Stimulated activated naive B cell treated with anti-CD40 and anti-IgM and Interleukin-4, amounts not matched to agents 10 μg/mL and 1 μg/mL and 100 μg/mL, for 72 hours (primary cell): Measurements from ENCODE around the gene STRIP1.
"Not testable (repeated sequence)": the region's sequence is repeated elsewhere in the genome, so short reads cannot be mapped to it uniquely, and the experiment has no call there.

Experiments used
- ATAC-seq, 2 donors: fragments of 150-1000 bp; cut with Tn5 transposase; replicated peaks; 2 replicates each; pipeline ENCODE4 v1.10.0; 2021; ENCODE audit warnings: moderate library complexity in 1 of 2
- DNase-seq: peaks from one replicate; pipeline ENCODE4 v3.0.0; 2021
- H3K27ac Mint-ChIP-seq: one replicate; pipeline ENCODE4 v1.8.0; 2022; ENCODE audit warnings: mild to moderate bottlenecking, mixed read lengths
- H3K27me3 Mint-ChIP-seq, 2 donors: one replicate each; pipeline ENCODE4 v1.8.0; 2022; ENCODE audit warnings: mixed read lengths in 2 of 2
- H3K36me3 Mint-ChIP-seq, 2 donors: one replicate each; pipeline ENCODE4 v1.8.0; 2022; ENCODE audit warnings: mixed read lengths in 2 of 2, mild to moderate bottlenecking in 1 of 2
- H3K4me1 Mint-ChIP-seq, 2 donors: one replicate each; pipeline ENCODE4 v1.8.0; 2022; ENCODE audit warnings: mixed read lengths in 2 of 2, mild to moderate bottlenecking in 1 of 2
- H3K4me3 Mint-ChIP-seq, 2 donors: one replicate each; pipeline ENCODE4 v1.8.0; 2022; ENCODE audit warnings: mild to moderate bottlenecking in 2 of 2, mixed read lengths in 2 of 2, moderate library complexity in 1 of 2
- H3K9me3 Mint-ChIP-seq, 2 donors: one replicate each; pipeline ENCODE4 v1.8.0; 2022; ENCODE audit warnings: mixed read lengths in 2 of 2, mild to moderate bottlenecking in 1 of 2

The STRIP1 gene

DNA sequence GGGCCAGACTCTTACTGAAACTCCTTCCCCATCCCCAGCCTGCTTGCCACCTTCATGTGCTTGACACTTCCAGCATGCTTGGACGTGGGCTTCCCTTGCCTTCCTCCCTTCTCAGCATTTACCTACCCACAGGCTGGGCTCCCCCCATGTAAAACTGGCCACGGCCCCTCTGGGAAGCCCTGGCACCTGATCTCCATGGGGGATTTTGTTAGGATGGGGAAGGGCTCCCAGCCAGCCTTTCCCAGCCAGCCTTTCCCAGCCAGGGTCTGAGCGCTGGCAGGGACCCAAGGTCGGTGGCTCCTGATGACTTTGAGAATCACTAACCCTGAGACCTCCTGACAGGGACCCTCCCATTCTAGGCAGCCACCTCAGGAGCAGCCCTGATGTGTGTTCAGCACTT lies 29.4 kb downstream of the STRIP1 start:
- peaks cover 28 to 42% of the 10 kb centered on the region in 2 donors for H3K27me3 Mint-ChIP-seq
- DNase-seq (no peak), ATAC-seq (no peak)
- no peak overlapping the region for H3K27ac Mint-ChIP-seq
- no peaks in the 10 kb centered on the region for H3K9me3 Mint-ChIP-seq
- no peak overlapping the region for H3K4me3 Mint-ChIP-seq
- peaks cover 29 to 47% of the 10 kb centered on the region in 2 donors for H3K36me3 Mint-ChIP-seq
- H3K4me1 Mint-ChIP-seq = peaks cover 10 to 13% of the 10 kb centered on the region in 2 donors

DNA sequence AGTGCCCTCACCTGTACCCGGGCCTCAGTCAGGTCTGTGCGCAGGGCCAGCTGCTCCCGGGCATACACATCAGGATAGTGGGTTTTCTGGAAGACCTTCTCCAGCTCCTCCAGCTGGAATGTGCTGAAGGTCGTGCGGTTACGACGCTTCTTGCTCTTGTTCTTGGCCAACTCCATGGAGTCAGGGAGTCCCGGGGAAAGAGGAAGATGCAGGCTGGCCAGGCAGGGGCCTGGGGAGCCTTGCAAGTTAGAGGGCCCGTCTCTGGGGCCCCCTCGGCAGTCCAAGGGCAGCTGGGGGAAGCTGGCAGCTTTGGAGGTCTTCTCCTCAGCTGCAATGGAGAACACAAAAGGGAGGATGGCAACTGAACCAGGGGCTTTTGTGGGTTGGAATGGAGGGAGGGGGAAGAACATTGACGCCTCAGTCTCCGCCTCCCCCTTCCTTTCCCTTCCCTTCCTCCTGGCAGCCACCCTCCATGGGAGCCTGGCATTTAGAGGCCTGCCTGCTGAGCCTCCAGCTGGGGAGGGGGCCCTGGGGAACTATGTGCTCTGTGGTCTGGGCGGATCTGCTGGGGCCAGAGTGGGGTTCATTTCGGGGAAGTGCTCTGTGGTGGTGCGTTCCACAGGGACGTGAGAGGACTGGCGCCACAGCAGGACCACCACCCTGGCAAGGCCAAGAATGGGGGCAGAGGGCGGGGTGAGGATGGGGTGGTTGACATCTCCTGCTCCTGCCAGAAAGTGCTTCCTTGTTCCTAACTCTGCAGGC lies 30.3 kb downstream of the STRIP1 start:
- no peaks in the 10 kb centered on the region for H3K9me3 Mint-ChIP-seq
- H3K27ac Mint-ChIP-seq = no peak overlapping the region
- H3K4me1 Mint-ChIP-seq = peaks cover 10 to 23% of the 10 kb centered on the region in 2 donors
- DNase-seq = no peak
- peaks cover 23 to 39% of the 10 kb centered on the region in 2 donors for H3K36me3 Mint-ChIP-seq
- H3K4me3 Mint-ChIP-seq = no peak overlapping the region
- peaks cover 31 to 51% of the 10 kb centered on the region in 2 donors for H3K27me3 Mint-ChIP-seq
- no peak for ATAC-seq

GRCh38 chr1:110065841-110066240 lies 31.4 kb downstream of the STRIP1 start:
- DNase-seq (no peak), ATAC-seq (no peak)
- Mint-ChIP-seq H3K36me3 (peaks cover 16 to 30% of the 10 kb centered on the region in 2 donors), H3K27ac (peak overlapping the region; percentile 65), H3K27me3 (peaks cover 36 to 58% of the 10 kb centered on the region in 2 donors), H3K9me3 (no peaks in the 10 kb centered on the region), H3K4me3 (no peak overlapping the region), H3K4me1 (peaks cover 10 to 28% of the 10 kb centered on the region in 2 donors)

- Mint-ChIP-seq H3K4me1 (peaks cover 13 to 28% of the 10 kb centered on the region in 2 donors), H3K27me3 (peaks cover 51 to 74% of the 10 kb centered on the region in 2 donors), H3K27ac (peak overlapping the region; percentile 75), H3K9me3 (no peaks in the 10 kb centered on the region), H3K4me3 (peak overlapping the region; percentile 76 to 82), H3K36me3 (peaks cover 11 to 20% of the 10 kb centered on the region in 2 donors)
- ATAC-seq (no peak), DNase-seq (no peak)
Measured at GRCh38 chr1:110067479-110067892, 33.1 kb downstream of the STRIP1 start.

GRCh38 chr1:110067893-110068645 lies 33.6 kb downstream of the STRIP1 start:
- Mint-ChIP-seq H3K27me3 (peaks cover 56 to 78% of the 10 kb centered on the region in 2 donors), H3K4me1 (peaks cover 13 to 28% of the 10 kb centered on the region in 2 donors), H3K27ac (peak overlapping the region; percentile 75), H3K4me3 (peak overlapping the region; percentile 76 to 82), H3K36me3 (peaks cover 9 to 20% of the 10 kb centered on the region in 2 donors), H3K9me3 (no peaks in the 10 kb centered on the region)
- DNase-seq (no peak), ATAC-seq (peak; percentile 44 to 48)

GRCh38 chr1:110068646-110069403 lies 34.4 kb downstream of the STRIP1 start:
- Mint-ChIP-seq H3K27ac (peak overlapping the region; percentile 11), H3K36me3 (peaks cover 5 to 16% of the 10 kb centered on the region in 2 donors), H3K9me3 (no peaks in the 10 kb centered on the region), H3K4me3 (peak overlapping the region; percentile 76 to 82), H3K4me1 (peaks cover 13 to 28% of the 10 kb centered on the region in 2 donors), H3K27me3 (peaks cover 61 to 76% of the 10 kb centered on the region in 2 donors)
- peak; percentile 45 to 50 for ATAC-seq
- DNase-seq = no peak

DNA sequence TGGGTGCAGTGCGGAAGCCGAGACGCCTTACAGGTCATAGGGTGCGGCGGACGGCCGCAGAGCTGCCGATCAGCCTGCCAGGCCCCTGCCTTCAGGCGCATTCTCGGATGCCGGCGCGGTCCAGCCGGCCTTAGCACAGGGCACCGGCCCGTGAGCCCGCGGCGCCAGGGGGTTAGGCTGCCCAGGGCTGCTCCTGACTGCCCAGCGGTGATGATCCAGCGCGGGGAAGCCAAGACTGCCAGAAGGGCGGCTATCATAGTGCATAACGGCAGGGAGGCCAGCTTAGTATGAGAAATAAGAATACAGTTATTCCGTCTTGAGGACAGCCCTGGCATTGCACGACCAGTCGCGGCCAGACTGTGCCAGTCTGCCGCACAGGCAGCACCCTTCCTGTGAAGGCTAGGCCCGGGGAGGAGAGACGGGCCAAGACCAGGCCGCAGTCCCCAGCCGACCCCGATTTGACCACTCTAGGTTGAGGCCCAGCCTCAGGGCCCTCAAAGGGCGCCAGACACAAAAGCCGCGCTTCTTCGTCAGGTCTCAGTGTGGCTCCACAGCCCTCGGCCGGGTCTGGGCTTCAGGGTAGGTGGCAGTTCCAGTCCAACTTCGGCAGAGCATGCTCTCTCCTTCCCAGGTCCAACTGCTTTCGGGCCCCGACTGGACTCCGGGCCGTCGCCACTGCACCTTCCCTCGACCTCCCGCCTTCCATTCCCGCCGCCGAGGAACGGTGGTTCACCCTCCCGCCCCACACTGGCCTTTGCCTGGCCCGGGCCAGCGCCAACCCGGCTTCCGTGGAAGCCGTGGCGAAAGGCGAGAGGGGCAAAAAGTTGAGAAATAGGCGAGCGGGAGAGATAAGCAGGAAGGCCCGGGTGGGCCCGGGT lies 35.2 kb downstream of the STRIP1 start:
- Mint-ChIP-seq H3K4me3 (peak overlapping the region; percentile 76 to 82), H3K9me3 (no peaks in the 10 kb centered on the region), H3K27me3 (peaks cover 61 to 71% of the 10 kb centered on the region in 2 donors), H3K27ac (no peak overlapping the region), H3K36me3 (peaks cover 1 to 15% of the 10 kb centered on the region in 2 donors), H3K4me1 (peaks cover 13 to 28% of the 10 kb centered on the region in 2 donors)
- DNase-seq = no peak
- peak; percentile 46 to 50 for ATAC-seq

DNA sequence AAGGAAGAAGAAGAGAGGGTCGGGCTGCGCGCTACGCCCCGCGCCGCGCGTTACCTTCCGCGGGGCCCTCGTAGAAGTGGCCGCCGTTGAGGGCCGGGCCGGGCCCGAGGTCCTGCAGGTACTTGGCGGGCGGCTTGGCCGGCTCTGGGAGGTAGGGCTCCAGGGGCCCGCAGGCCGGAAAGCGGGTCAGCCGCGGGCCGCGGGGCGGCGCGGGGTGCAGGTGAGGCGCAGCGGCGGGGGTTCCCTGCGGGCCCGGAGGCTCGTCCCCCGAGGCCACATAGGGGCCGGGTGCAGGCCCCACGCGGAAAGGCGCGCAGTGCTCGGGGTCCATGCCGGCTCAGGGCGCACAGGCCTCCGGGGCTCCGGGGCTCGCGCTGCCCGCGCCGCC lies 35.9 kb downstream of the STRIP1 start:
- ATAC-seq (peak in 1 of 2 donors; percentile 28), DNase-seq (no peak)
- peaks cover 0 to 15% of the 10 kb centered on the region in 2 donors for H3K36me3 Mint-ChIP-seq
- no peaks in the 10 kb centered on the region for H3K9me3 Mint-ChIP-seq
- H3K27ac Mint-ChIP-seq = no peak overlapping the region
- H3K4me3 Mint-ChIP-seq = peak overlapping the region; percentile 76 to 82
- H3K27me3 Mint-ChIP-seq = peaks cover 61 to 65% of the 10 kb centered on the region in 2 donors
- peaks cover 13 to 28% of the 10 kb centered on the region in 2 donors for H3K4me1 Mint-ChIP-seq

DNA sequence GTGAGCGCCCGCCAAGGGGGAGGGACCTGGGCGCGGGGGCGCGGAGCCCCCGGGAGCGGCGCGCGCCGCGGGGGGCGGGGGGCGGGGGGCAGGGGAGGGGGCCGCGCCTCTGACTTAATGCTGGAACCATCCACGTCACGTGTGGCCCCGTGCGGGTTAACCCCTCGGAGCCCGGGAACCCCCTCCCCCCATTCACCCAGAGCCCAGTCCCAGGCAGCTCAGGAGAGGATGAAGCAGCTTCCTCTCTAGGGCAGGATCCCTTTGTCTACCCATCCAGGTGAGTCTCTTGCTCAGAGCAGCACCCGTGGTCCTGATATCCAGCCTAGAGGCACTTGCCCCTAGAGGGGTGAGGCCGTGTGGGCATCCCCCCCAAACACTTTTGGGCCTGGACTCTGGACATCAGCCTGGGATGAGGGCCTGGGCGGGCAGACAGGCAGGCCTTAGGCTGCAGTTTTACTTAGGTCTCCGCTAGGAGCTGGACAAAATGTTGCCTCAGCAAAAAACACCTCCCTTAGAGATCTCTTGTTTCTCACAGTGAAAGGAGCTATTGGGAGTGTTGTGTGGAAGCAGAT lies 36.3 kb downstream of the STRIP1 start, which contains the start of gene ALX3:
Gene ALX3, minus strand, starts transcription at position 2 of the 572 bp plus-strand sequence. CDS start 60 bp downstream, outside the sequence.
- DNase-seq = no peak
- peaks cover 0 to 12% of the 10 kb centered on the region in 2 donors for H3K36me3 Mint-ChIP-seq
- peaks cover 13 to 28% of the 10 kb centered on the region in 2 donors for H3K4me1 Mint-ChIP-seq
- peaks cover 61 to 68% of the 10 kb centered on the region in 2 donors for H3K27me3 Mint-ChIP-seq
- no peak for ATAC-seq
- H3K9me3 Mint-ChIP-seq = no peaks in the 10 kb centered on the region
- H3K4me3 Mint-ChIP-seq = peak within 1 kb of the TSS; percentile 76 to 82
- no peak within 1 kb of the TSS for H3K27ac Mint-ChIP-seq

GRCh38 chr1:110074166-110074565 lies 39.7 kb downstream of the STRIP1 start:
- ATAC-seq (no peak), DNase-seq (no peak)
- peaks cover 0 to 2% of the 10 kb centered on the region in 2 donors for H3K36me3 Mint-ChIP-seq
- H3K27me3 Mint-ChIP-seq = peaks cover 54 to 59% of the 10 kb centered on the region in 2 donors
- H3K4me1 Mint-ChIP-seq = peaks cover 5 to 11% of the 10 kb centered on the region in 2 donors
- no peaks in the 10 kb centered on the region for H3K9me3 Mint-ChIP-seq
- no peak overlapping the region for H3K4me3 Mint-ChIP-seq
- H3K27ac Mint-ChIP-seq = no peak overlapping the region

- H3K36me3 Mint-ChIP-seq = peaks cover 0 to 2% of the 10 kb centered on the region in 2 donors
- H3K27me3 Mint-ChIP-seq = peaks cover 59 to 60% of the 10 kb centered on the region in 2 donors
- no peaks in the 10 kb centered on the region for H3K9me3 Mint-ChIP-seq
- ATAC-seq (no peak), DNase-seq (no peak)
- no peak overlapping the region for H3K4me3 Mint-ChIP-seq
- no peaks in the 10 kb centered on the region for H3K4me1 Mint-ChIP-seq
- H3K27ac Mint-ChIP-seq = no peak overlapping the region
Measured at GRCh38 chr1:110076789-110077500, 42.5 kb downstream of the STRIP1 start.

DNA sequence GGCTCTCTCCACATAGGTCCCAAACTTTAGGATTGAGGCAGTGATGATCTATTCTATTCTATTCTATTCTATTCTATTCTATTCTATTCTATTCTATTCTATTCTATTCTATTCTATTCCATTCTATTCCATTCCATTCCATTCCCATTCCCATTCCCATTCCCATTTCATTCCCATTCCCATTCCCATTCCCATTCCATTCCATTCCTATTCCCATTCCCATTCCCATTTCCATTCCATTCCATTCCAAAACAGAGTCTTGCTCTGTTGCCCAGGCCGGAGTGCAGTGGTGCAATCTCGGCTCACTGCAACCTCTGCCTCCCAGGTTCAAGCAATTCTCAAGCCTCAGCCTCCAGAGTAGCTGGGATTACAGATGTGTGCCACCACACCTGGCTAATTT lies 45.6 kb downstream of the STRIP1 start:
- H3K4me1 Mint-ChIP-seq = peaks cover 12 to 14% of the 10 kb centered on the region in 2 donors
- DNase-seq = not testable (repeated sequence)
- H3K27me3 Mint-ChIP-seq = peaks cover 61 to 71% of the 10 kb centered on the region in 2 donors

More for the DNA sequence above, 45.6 kb downstream of the STRIP1 start:
- ATAC-seq, H3K27ac Mint-ChIP-seq, H3K36me3 Mint-ChIP-seq, H3K9me3 Mint-ChIP-seq, H3K4me3 Mint-ChIP-seq: not testable (repeated sequence)
